H1 (cell line): ENCODE measurements around the gene NDUFAF8. TPM values are rescaled to one million over a fixed set of nuclear protein-coding genes. Genes with fewer than 3 reads are reported as not detected.

Source experiments
- CTCF ChIA-PET: fragments of 300-600 bp; sonication (Branson Sonifier 250); formaldehyde crosslinking; loops from one replicate; lab custom pipeline; 2021; ENCODE audit not compliant: partially characterized antibody; lab: Charles Lee
- POLR2A ChIA-PET: fragments of 300-600 bp; sonication (Branson Sonifier 250); formaldehyde crosslinking; loops from one replicate; lab custom pipeline; 2021; ENCODE audit warnings: inconsistent platforms; ENCODE audit not compliant: partially characterized antibody; lab: Charles Lee
- DNase-seq, 2 experiments: peaks; one replicate each; pipeline versions ENCODE4 v3.0.0 to v3.0.0-alpha.2; 2010 to 2022; ENCODE audit warnings: low spot score in 2 of 2, low read depth in 1 of 2, mixed read lengths in 1 of 2
- FAIRE-seq: peaks from 2 replicates; lab custom pipeline; 2011; peaks lifted over from hg19 to GRCh38; lab: Jason Lieb, UNC
- H2AFZ ChIP-seq: 2 replicates; pipeline ENCODE4 v1.8.1; 2012; ENCODE audit warnings: low read length, inconsistent platforms
- H2AK5ac ChIP-seq: 2 replicates; pipeline ENCODE4 v1.6.1; 2013; ENCODE audit warnings: low read depth, low read length
- H2BK120ac ChIP-seq: replicated peaks from 2 replicates; pipeline ENCODE3; 2013; ENCODE audit warnings: low read depth, low read length, inconsistent platforms
- H2BK12ac ChIP-seq: 2 replicates; pipeline ENCODE4 v1.6.1; 2013; ENCODE audit warnings: low read depth, low read length
- H2BK15ac ChIP-seq: 2 replicates; pipeline ENCODE4 v1.6.1; 2013; ENCODE audit warnings: low read length
- H2BK20ac ChIP-seq: 2 replicates; pipeline ENCODE4 v1.6.1; 2013; ENCODE audit warnings: low read length
- H2BK5ac ChIP-seq: 2 replicates; pipeline ENCODE4 v1.6.1; 2013; ENCODE audit warnings: low read depth, low read length
- H3K14ac ChIP-seq: 2 replicates; pipeline ENCODE4 v1.6.1; 2013; ENCODE audit warnings: inconsistent platforms; ENCODE audit not compliant: insufficient read length
- H3K18ac ChIP-seq: 2 replicates; pipeline ENCODE4 v1.6.1; 2013; ENCODE audit warnings: low read length; ENCODE audit errors: extremely low read depth
- H3K23ac ChIP-seq: 2 replicates; pipeline ENCODE4 v1.6.1; 2013; ENCODE audit warnings: inconsistent platforms; ENCODE audit not compliant: insufficient read length
- H3K23me2 ChIP-seq: 2 replicates; pipeline ENCODE4 v1.6.1; 2013; ENCODE audit warnings: low read depth, low read length
- H3K27ac ChIP-seq: 2 replicates; pipeline ENCODE4 v1.6.1; 2011; ENCODE audit warnings: low read depth, low read length, inconsistent platforms
- H3K27me3 ChIP-seq, 4 experiments: replicated peaks in 1 of 4; 1 replicate in 1 of 4; 2 replicates in 3 of 4; pipeline versions ENCODE4 v1.6.1 to v1.8.1; 2011 to 2013; ENCODE audit warnings: low read length in 3 of 4, mild to moderate bottlenecking in 3 of 4, inconsistent platforms in 2 of 4, mixed read lengths in 2 of 4, moderate library complexity in 1 of 4; ENCODE audit not compliant: control insufficient read depth in 3 of 4, insufficient read depth in 3 of 4; ENCODE audit errors: extremely low read depth in 1 of 4
- H3K36me3 ChIP-seq, 4 experiments: 2 replicates each; pipeline versions ENCODE4 v1.6.1 to v1.8.1; 2011 to 2013; ENCODE audit warnings: mild to moderate bottlenecking in 4 of 4, low read length in 3 of 4, moderate library complexity in 2 of 4, control low read depth in 1 of 4, inconsistent platforms in 1 of 4; ENCODE audit not compliant: insufficient read depth in 4 of 4, control insufficient read depth in 2 of 4
- H3K4ac ChIP-seq: replicated peaks from 2 replicates; pipeline ENCODE3; 2013; ENCODE audit warnings: low read length, low read depth, mixed read lengths, inconsistent platforms; ENCODE audit not compliant: insufficient read length
- H3K4me1 ChIP-seq, 4 experiments: replicated peaks in 1 of 4; 1 replicate in 1 of 4; 2 replicates in 3 of 4; pipeline versions ENCODE4 v1.6.1 to v1.8.1; 2011 to 2013; ENCODE audit warnings: low read length in 3 of 4, inconsistent platforms in 2 of 4, mixed read lengths in 1 of 4; ENCODE audit not compliant: insufficient read depth in 4 of 4, control insufficient read depth in 3 of 4
- H3K4me2 ChIP-seq, 2 experiments: 2 replicates each; pipeline versions ENCODE4 v1.6.1 to v1.8.1; 2011 to 2013; ENCODE audit warnings: low read depth in 2 of 2, low read length in 2 of 2, control low read depth in 1 of 2, inconsistent platforms in 1 of 2, mild to moderate bottlenecking in 1 of 2; ENCODE audit not compliant: insufficient read depth in 1 of 2
- H3K4me3 ChIP-seq, 4 experiments: fragments of 200-600, 300-600 bp in 1 of 4; sonication (generic), shearing (Covaris generic), sonication (Bioruptor Twin) in 1 of 4; 2 replicates each; pipeline versions ENCODE4 v1.5.1 to v1.8.1; 2011 to 2016; ENCODE audit warnings: low read length in 4 of 4, low read depth in 3 of 4, control low read depth in 2 of 4, inconsistent platforms in 2 of 4, mild to moderate bottlenecking in 2 of 4, mixed read lengths in 1 of 4, moderate library complexity in 1 of 4; ENCODE audit not compliant: insufficient read depth in 2 of 4; ENCODE audit errors: extremely low read depth in 1 of 4
- H3K56ac ChIP-seq: replicated peaks from 2 replicates; pipeline ENCODE3; 2013; ENCODE audit warnings: low read depth, mild to moderate bottlenecking, mixed read lengths, low read length, inconsistent platforms; ENCODE audit not compliant: insufficient read length
- H3K79me1 ChIP-seq: 2 replicates; pipeline ENCODE4 v1.6.1; 2013; ENCODE audit warnings: low read depth, low read length, control low read depth
- H3K79me2 ChIP-seq, 2 experiments: 2 replicates each; pipeline versions ENCODE4 v1.6.1 to v1.8.1; 2012 to 2013; ENCODE audit warnings: low read length in 2 of 2, mild to moderate bottlenecking in 2 of 2, inconsistent platforms in 1 of 2; ENCODE audit not compliant: insufficient read depth in 2 of 2, control insufficient read depth in 1 of 2
- H3K9ac ChIP-seq, 4 experiments: replicated peaks in 1 of 4; 1 replicate in 1 of 4; 2 replicates in 3 of 4; pipeline versions ENCODE4 v1.6.1 to v1.8.1; 2011 to 2013; ENCODE audit warnings: low read depth in 3 of 4, low read length in 3 of 4, control low read depth in 2 of 4, mild to moderate bottlenecking in 2 of 4, moderate library complexity in 2 of 4, inconsistent platforms in 1 of 4; ENCODE audit errors: extremely low read depth in 1 of 4
- H3K9me3 ChIP-seq, 2 experiments: 2 replicates each; pipeline versions ENCODE4 v1.6.1 to v1.8.1; 2012 to 2013; ENCODE audit warnings: mild to moderate bottlenecking in 2 of 2, moderate library complexity in 2 of 2, control low read depth in 1 of 2, inconsistent platforms in 1 of 2, low read depth in 1 of 2, low read length in 1 of 2, mixed read lengths in 1 of 2; ENCODE audit not compliant: insufficient read depth in 2 of 2
- H4K20me1 ChIP-seq, 2 experiments: replicated peaks in 1 of 2; 2 replicates each; pipeline versions ENCODE3 to v1.8.1; 2011 to 2013; ENCODE audit warnings: inconsistent platforms in 2 of 2, low read length in 2 of 2, mild to moderate bottlenecking in 1 of 2; ENCODE audit not compliant: insufficient read depth in 2 of 2, control insufficient read depth in 1 of 2
- H4K5ac ChIP-seq: 2 replicates; pipeline ENCODE4 v1.6.1; 2013; ENCODE audit warnings: low read length, low read depth, mixed read lengths, inconsistent platforms; ENCODE audit not compliant: insufficient read length
- H4K8ac ChIP-seq: 2 replicates; pipeline ENCODE4 v1.8.0; 2013; ENCODE audit warnings: mild to moderate bottlenecking, moderate library complexity, low read length, inconsistent platforms; ENCODE audit not compliant: insufficient read depth; ENCODE audit errors: extremely low read depth
- H4K91ac ChIP-seq: replicated peaks from 2 replicates; pipeline ENCODE3; 2013; ENCODE audit warnings: low read length, mixed read lengths, inconsistent platforms; ENCODE audit not compliant: insufficient read length
- BACH1 ChIP-seq: IDR thresholded peaks from 2 replicates; pipeline ENCODE4 v1.6.1; 2012; ENCODE audit warnings: low read length, improper control_type of control experiment
- CTCF ChIP-seq, 3 experiments: IDR thresholded peaks; 1 replicate in 2 of 3; 2 replicates in 1 of 3; pipeline versions ENCODE4 v1.5.1 to v1.6.1; 2011; ENCODE audit warnings: low read length in 3 of 3, mild to moderate bottlenecking in 3 of 3, inconsistent platforms in 2 of 3, low read depth in 1 of 3, moderate library complexity in 1 of 3; ENCODE audit not compliant: insufficient read depth in 1 of 3; ENCODE audit errors: control extremely low read depth in 1 of 3
- KDM5A ChIP-seq: fragments of 200-600 bp; IDR thresholded peaks from 2 replicates; pipeline ENCODE4 v1.7.1; 2012; ENCODE audit warnings: mild to moderate bottlenecking, low read length, inconsistent platforms, mixed read lengths
- NRF1 ChIP-seq: IDR thresholded peaks from 2 replicates; pipeline ENCODE4 v1.6.1; 2011; ENCODE audit warnings: mild to moderate bottlenecking, low read depth, low read length, improper control_type of control experiment
- RNF2 ChIP-seq: fragments of 200-900, 300-1000 bp; sonication (generic); IDR thresholded peaks from 2 replicates; pipeline ENCODE4 v1.7.1; 2016; ENCODE audit warnings: borderline replicate concordance, low read depth, mild to moderate bottlenecking, antibody characterized with exemption, low read length; ENCODE audit not compliant: poor library complexity, severe bottlenecking; ENCODE audit errors: missing control alignments
- SP1 ChIP-seq: IDR thresholded peaks from 2 replicates; pipeline ENCODE4 v1.6.1; 2011; ENCODE audit warnings: low read depth, low read length
- SP2 ChIP-seq: IDR thresholded peaks from 2 replicates; pipeline ENCODE4 v1.6.1; 2012; ENCODE audit warnings: mild to moderate bottlenecking, low read length, inconsistent platforms
- TCF12 ChIP-seq: IDR thresholded peaks from 2 replicates; pipeline ENCODE4 v1.6.1; 2011; ENCODE audit warnings: low read depth, mild to moderate bottlenecking, low read length
- YY1 ChIP-seq: IDR thresholded peaks from 2 replicates; pipeline ENCODE4 v1.6.1; 2011; ENCODE audit warnings: low read depth, mild to moderate bottlenecking, low read length
- ZNF274 ChIP-seq: IDR thresholded peaks from 2 replicates; pipeline ENCODE4 v1.7.0; 2012; ENCODE audit warnings: low read length, borderline replicate concordance; ENCODE audit errors: extremely low read depth
- WGBS, 2 experiments: shearing (Covaris generic) in 1 of 2; methylation state at CpG; one replicate each; pipeline versions ENCODE4 v1.1.6 to v1.1.7; 2013 to 2015; ENCODE audit warnings: low lambda C conversion rate in 2 of 2, mixed read lengths in 2 of 2, inconsistent platforms in 1 of 2, low coverage in 1 of 2, missing lambda C conversion rate in 1 of 2; ENCODE audit not compliant: insufficient replicate concordance in 2 of 2, insufficient coverage in 1 of 2, insufficient read length in 1 of 2; ENCODE audit errors: extremely low coverage in 1 of 2, missing lambda C conversion rate in 1 of 2; 5-methylcytosine and 5-hydroxymethylcytosine counted together
- polyA plus RNA-seq, 7 experiments: library from polyadenylated mRNA; depleted of rRNA in 3 of 7; stranded (reverse) in 5 of 7; unstranded in 2 of 7; fragments of >200 nt in 5 of 7; fragments of 200-250 nt in 2 of 7; gene quantifications; 1 replicate in 5 of 7; 2 replicates in 1 of 7; 4 replicates in 1 of 7; pipeline versions ENCODE4 v1.2.1 to v1.2.3, GENCODE V29; 2011 to 2013; ENCODE audit warnings: missing spikeins in 2 of 7, mixed read lengths in 2 of 7
- total RNA-seq: library from RNA; stranded (reverse); fragmentation: NEBNext Ultra II Directional; extraction: Animal tissue kit (Norgen Biotek cat#: 25700); gene quantifications from 2 replicates; pipeline ENCODE4 v1.2.1, GENCODE V29; 2021

Gene NDUFAF8
- total and polyA plus RNA-seq, 2 of the 8 experiments (the other 6 are each of a cell fraction or from before 2014, with no cell fraction given) = 48.9 to 91.1 TPM

DNA sequence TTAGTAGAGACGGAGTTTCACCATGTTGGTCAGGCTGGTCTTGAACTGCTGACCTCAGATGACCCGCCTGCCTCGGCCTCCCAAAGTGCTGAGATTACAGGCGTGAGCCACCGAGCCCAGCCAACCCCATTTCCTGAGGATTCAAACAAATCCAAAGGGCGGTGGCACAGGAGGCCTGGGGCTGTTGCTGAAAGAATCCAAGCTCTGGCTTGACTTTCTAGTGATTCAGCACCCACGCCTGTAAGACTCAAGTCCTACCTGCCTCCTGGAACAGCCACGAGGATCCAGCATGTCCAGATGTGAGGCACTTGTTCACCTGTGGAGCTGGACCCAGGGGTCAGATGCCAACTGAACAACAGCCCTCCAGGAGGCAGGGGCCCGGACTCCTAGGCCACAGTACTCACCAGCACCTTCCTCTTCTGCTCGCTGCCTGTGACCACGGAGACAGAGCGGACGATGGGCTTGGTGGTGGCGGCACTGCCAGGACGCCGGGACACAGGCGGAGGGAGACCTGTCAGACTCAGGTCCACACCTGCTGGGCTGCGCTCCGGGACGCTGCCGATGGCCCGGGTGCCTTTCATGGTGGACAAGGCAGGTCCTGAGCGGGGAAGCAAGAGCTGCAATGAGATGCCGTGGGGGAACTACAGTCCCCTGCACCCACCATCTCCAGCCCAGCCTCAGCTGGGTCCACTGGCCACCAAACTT lies 19.5 kb upstream of the NDUFAF8 start:
- H3K4me2 ChIP-seq = no peak overlapping the region
- CTCF ChIA-PET = interaction anchor here (0.8 to 1.6 kb wide), 9 partner anchors 10 to 98 kb away, joined by 3 to 4 read pairs (median 3); no protein-coding TSS in a partner anchor
- TF ChIP-seq SP1 (no peak), YY1 (no peak), ZNF274 (no peak), BACH1 (no peak), NRF1 (no peak), TCF12 (no peak), KDM5A (no peak), RNF2 (no peak), SP2 (no peak), CTCF (IDR thresholded peaks at IDR 0.05; ENCODE audit: control extremely low read depth in 1 of 3, insufficient read depth in 1 of 3, low read depth in 1 of 3, low read length in 3 of 3) (no peak)

More for the DNA sequence above, 19.5 kb upstream of the NDUFAF8 start:
- DNase-seq = no peak
- no peaks in the 10 kb centered on the region for H3K9me3 ChIP-seq
- no peak overlapping the region for H4K91ac ChIP-seq
- peaks cover 19% of the 10 kb centered on the region for H3K79me1 ChIP-seq
- H4K20me1 ChIP-seq = peaks cover 4 to 12% of the 10 kb centered on the region in 2 experiments
- no peak overlapping the region for H3K27ac ChIP-seq
- no peak overlapping the region for H4K5ac ChIP-seq
- peaks cover 0 to 2% (median 0%) of the 10 kb centered on the region in 4 experiments; a peak in 2 of 7 replicates for H3K27me3 ChIP-seq
- H3K4me1 ChIP-seq = peaks cover 0 to 12% (median 9%) of the 10 kb centered on the region in 4 experiments; a peak in 5 of 7 replicates
- H3K23ac ChIP-seq = no peak overlapping the region
- 88% methylated on average over 19 of the region's 24 CpGs; no CpG with 5 or more reads in 1 of the 2 experiments for WGBS, 2 experiments
- no peak overlapping the region for H2BK5ac ChIP-seq
- H2AFZ ChIP-seq = no peak overlapping the region
- no peak overlapping the region for H2BK120ac ChIP-seq
- H3K9ac ChIP-seq = no peak overlapping the region
- H3K18ac ChIP-seq = no peak overlapping the region
- no peak for FAIRE-seq
- H3K79me2 ChIP-seq = peaks cover 0 to 15% of the 10 kb centered on the region in 2 experiments; a peak in 1 of 4 replicates
- H3K4ac ChIP-seq = no peak overlapping the region
- peaks cover 0 to 5% (median 0%) of the 10 kb centered on the region in 4 experiments; a peak in 1 of 8 replicates for H3K36me3 ChIP-seq
- H4K8ac ChIP-seq = no peak overlapping the region
- no peak overlapping the region for H2BK15ac ChIP-seq
- POLR2A ChIA-PET = interaction anchor here (0.6 to 2.8 kb wide), 5 partner anchors 10 to 30 kb away, joined by 3 to 18 read pairs (median 3); partner anchors contain the start of genes NDUFAF8 and TEPSIN
- H3K4me3 ChIP-seq = no peak overlapping the region
- H2BK20ac ChIP-seq = no peak overlapping the region
- H2AK5ac ChIP-seq = no peak overlapping the region
- H2BK12ac ChIP-seq = no peak overlapping the region
- peaks cover 12% of the 10 kb centered on the region; the same call in 1 of the 2 replicates for H3K23me2 ChIP-seq
- H3K14ac ChIP-seq = no peak overlapping the region
- no peak overlapping the region for H3K56ac ChIP-seq
